Duodenal mucosa (tissue), 2 donors: ENCODE data around the gene ZHX3.

ENCODE experiments used
- H3K27ac ChIP-seq: one replicate; pipeline ENCODE4 v1.7.0; 2013; ENCODE audit warnings: low read depth, low read length
- H3K27me3 ChIP-seq, 2 donors: one replicate each; pipeline ENCODE4 v1.7.0; 2013; ENCODE audit warnings: low read length in 2 of 2, control low read depth in 1 of 2; ENCODE audit not compliant: insufficient read depth in 2 of 2, control insufficient read depth in 1 of 2
- H3K36me3 ChIP-seq, 2 donors: one replicate each; pipeline ENCODE4 v1.7.0; 2013; ENCODE audit warnings: low read length in 2 of 2, control low read depth in 1 of 2; ENCODE audit not compliant: insufficient read depth in 2 of 2, control insufficient read depth in 1 of 2
- H3K4me1 ChIP-seq, 2 donors: one replicate each; pipeline ENCODE4 v1.7.0; 2013; ENCODE audit warnings: low read length in 2 of 2, control low read depth in 1 of 2; ENCODE audit not compliant: insufficient read depth in 2 of 2, control insufficient read depth in 1 of 2
- H3K4me3 ChIP-seq, 2 donors: one replicate each; pipeline ENCODE4 v1.7.0; 2013; ENCODE audit warnings: low read length in 2 of 2, low read depth in 1 of 2
- H3K9ac ChIP-seq, 2 donors: one replicate each; pipeline ENCODE4 v1.7.0; 2013; ENCODE audit warnings: low read length in 2 of 2, low read depth in 1 of 2
- H3K9me3 ChIP-seq, 2 donors: one replicate each; pipeline ENCODE4 v1.7.0; 2013; ENCODE audit warnings: low read length in 2 of 2, control low read depth in 1 of 2; ENCODE audit not compliant: control insufficient read depth in 1 of 2

The ZHX3 gene

DNA sequence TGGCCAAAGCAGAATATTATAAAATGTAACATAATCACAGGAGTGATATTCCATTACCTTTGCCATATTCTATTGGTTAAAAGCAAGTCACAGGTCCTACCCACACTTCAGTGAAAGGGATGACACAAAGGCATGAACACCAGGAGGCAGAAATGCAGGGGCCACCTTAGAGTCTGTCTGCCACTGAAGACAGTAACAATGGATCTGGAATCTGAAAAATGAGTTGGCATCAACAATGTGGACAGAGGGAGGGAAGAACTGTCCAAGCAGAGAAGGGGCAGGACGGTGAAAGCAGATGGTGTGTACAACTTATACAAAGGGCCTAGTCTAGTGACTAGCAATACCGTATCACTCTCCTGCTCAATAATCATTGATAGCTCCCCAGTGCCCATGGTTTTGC lies 16.5 kb upstream of the ZHX3 start:
- no peak overlapping the region for H3K27ac ChIP-seq
- no peaks in the 10 kb centered on the region for H3K9me3 ChIP-seq
- no peak overlapping the region for H3K4me3 ChIP-seq
- no peaks in the 10 kb centered on the region for H3K27me3 ChIP-seq
- peaks cover 3 to 8% of the 10 kb centered on the region in 2 donors for H3K4me1 ChIP-seq
- H3K9ac ChIP-seq, result no peak overlapping the region
- no peaks in the 10 kb centered on the region for H3K36me3 ChIP-seq

- Histone ChIP-seq H3K36me3 (no peaks in the 10 kb centered on the region), H3K27me3 (no peaks in the 10 kb centered on the region), H3K9me3 (no peaks in the 10 kb centered on the region), H3K4me3 (no peak overlapping the region), H3K9ac (no peak overlapping the region), H3K4me1 (peaks cover 6 to 8% of the 10 kb centered on the region in 2 donors), H3K27ac (no peak overlapping the region)
Measured at GRCh38 chr20:41331731-41332130, 14.2 kb upstream of the ZHX3 start.

DNA sequence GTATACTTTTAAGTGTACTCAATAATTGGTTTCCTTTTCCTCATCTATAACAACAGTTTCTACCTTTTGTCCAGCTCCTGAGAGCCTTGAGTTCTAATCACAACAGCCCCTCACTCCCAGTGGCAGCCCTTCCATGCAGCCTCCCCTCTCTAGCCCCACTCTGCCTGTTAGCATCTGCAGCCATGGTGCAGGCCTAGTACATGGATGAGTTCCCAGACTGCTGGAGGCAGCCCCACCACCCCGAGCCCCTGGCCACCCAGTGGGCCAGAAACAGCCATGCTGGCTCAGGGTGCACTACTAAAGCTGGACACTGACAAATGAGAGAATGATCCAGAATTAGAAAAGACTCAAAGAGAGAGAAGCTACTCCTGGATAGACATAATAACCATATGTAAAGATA lies 13.4 kb upstream of the ZHX3 start:
- Histone ChIP-seq H3K9me3 (no peaks in the 10 kb centered on the region), H3K27ac (no peak overlapping the region), H3K27me3 (no peaks in the 10 kb centered on the region), H3K4me3 (no peak overlapping the region), H3K36me3 (no peaks in the 10 kb centered on the region), H3K4me1 (peaks cover 6 to 8% of the 10 kb centered on the region in 2 donors), H3K9ac (no peak overlapping the region)

DNA sequence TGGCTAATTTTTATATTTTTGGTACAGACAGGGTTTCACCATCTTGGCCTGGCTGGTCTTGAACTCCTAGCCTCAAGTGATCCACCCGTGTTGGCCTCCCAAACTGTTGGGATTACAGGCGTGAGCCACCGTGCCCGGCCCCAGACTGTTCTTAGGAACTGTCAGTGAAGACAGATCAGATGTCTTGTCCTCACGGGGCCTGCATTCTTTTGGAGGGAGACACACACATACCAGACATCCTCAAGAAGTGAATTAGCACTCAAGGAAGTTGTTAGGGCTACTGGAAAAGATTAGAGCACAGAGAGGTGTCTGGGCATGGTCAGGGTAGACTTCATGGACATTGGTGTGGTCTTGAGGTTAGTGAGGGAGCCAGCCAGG lies 12.8 kb upstream of the ZHX3 start:
- no peak overlapping the region for H3K27ac ChIP-seq
- peaks cover 6 to 8% of the 10 kb centered on the region in 2 donors for H3K4me1 ChIP-seq
- H3K36me3 ChIP-seq, result no peaks in the 10 kb centered on the region
- H3K4me3 ChIP-seq, result no peak overlapping the region
- H3K9ac ChIP-seq, result no peak overlapping the region
- no peaks in the 10 kb centered on the region for H3K27me3 ChIP-seq
- no peaks in the 10 kb centered on the region for H3K9me3 ChIP-seq

DNA sequence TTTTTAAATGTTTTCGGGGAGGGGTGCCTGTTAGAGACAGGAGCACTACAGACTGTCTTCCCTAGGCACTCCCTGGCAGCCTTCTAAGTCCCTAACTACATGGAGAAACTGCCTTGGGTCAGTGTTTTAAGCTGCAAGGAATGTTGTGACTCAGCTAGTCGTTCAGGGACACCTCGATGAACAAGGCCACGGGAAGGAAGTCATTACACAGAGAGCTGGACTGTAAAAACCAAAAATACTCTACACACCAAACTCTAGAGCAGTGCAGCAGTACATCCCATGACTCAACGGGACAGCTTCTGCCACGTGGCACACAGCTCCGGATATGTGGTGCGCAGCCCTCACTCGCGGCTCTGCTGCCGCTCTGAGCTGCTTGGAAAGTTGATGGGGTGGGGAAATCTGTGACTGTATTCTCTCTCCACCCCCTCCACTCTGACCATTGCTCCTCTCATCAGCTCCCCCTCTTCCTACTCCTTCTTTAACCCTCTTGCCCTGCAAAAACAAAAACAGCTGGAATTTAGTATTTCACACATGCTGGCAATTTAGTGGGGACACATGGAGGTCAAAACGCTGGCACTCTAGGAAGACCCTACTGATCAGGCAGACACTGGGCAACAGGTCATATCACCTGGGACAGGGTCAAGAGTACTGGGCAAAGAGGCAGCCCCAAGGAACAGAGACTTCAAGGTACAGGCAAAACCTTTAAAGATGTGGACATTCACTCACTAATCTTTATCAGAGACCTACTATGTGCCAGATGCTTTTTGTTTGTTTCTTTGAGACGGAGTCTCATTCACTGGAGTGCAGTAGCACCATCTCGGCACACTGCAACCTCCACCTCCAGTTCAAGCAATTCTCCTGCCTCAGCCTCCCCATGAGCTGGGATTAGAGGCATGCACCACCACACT lies 12.2 kb upstream of the ZHX3 start:
- no peaks in the 10 kb centered on the region for H3K36me3 ChIP-seq
- peak overlapping the region; percentile 4 for H3K27ac ChIP-seq
- peaks cover 6 to 8% of the 10 kb centered on the region in 2 donors for H3K4me1 ChIP-seq
- peak overlapping the region in 1 of 2 donors; percentile 18 for H3K4me3 ChIP-seq
- H3K9ac ChIP-seq, result no peak overlapping the region
- no peaks in the 10 kb centered on the region for H3K9me3 ChIP-seq
- no peaks in the 10 kb centered on the region for H3K27me3 ChIP-seq

DNA sequence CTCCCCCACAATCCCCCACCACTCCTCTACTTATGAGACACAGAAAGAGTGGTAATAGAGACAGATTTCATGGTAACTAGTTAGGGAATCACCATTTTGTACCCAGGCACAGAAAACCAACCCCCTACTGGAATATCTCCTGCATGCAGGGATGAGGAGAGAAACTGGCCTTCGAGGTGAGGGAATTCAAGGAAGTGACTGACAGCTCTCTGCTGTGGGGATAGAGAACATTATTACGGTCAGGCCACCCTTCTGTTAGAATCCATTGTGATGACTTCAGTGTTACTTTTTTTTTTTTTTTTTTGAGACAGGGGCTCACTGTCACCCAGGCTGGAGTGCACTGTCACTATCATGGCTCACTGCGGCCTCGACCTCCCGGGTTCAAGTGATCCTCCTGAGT lies 9.6 kb upstream of the ZHX3 start:
- Histone ChIP-seq H3K4me3 (no peak overlapping the region), H3K36me3 (no peaks in the 10 kb centered on the region), H3K27me3 (no peaks in the 10 kb centered on the region), H3K9ac (no peak overlapping the region), H3K9me3 (no peaks in the 10 kb centered on the region), H3K4me1 (peaks cover 6 to 8% of the 10 kb centered on the region in 2 donors), H3K27ac (no peak overlapping the region)

DNA sequence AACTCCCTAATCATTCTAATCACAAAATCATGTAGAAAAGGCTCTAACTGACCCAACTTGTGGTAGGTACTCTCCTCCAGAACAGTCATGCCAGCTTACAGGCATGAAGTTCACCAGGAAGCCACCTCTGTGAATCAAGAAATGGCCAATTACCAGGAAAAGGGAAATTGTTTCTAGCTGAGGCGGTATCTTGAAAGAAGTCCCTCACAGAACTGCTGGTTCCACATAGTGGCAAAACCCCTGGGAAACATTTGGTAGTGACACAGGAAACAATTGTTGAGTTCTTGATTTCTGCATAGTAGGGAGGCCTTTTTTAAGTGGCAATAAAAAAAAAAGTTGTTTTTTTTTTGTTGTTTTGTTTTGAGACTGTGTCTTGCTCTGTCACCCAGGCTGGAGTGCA lies 3.4 kb upstream of the ZHX3 start:
- Histone ChIP-seq H3K36me3 (no peaks in the 10 kb centered on the region), H3K27me3 (no peaks in the 10 kb centered on the region), H3K27ac (no peak overlapping the region), H3K4me1 (peaks cover 13 to 25% of the 10 kb centered on the region in 2 donors), H3K9me3 (no peaks in the 10 kb centered on the region), H3K9ac (no peak overlapping the region), H3K4me3 (no peak overlapping the region)

GRCh38 chr20:41320441-41320840 lies 2.9 kb upstream of the ZHX3 start:
- no peaks in the 10 kb centered on the region for H3K36me3 ChIP-seq
- H3K4me3 ChIP-seq, result no peak overlapping the region
- H3K9me3 ChIP-seq, result no peaks in the 10 kb centered on the region
- peaks cover 15 to 26% of the 10 kb centered on the region in 2 donors for H3K4me1 ChIP-seq
- no peak overlapping the region for H3K9ac ChIP-seq
- no peaks in the 10 kb centered on the region for H3K27me3 ChIP-seq
- H3K27ac ChIP-seq, result no peak overlapping the region

DNA sequence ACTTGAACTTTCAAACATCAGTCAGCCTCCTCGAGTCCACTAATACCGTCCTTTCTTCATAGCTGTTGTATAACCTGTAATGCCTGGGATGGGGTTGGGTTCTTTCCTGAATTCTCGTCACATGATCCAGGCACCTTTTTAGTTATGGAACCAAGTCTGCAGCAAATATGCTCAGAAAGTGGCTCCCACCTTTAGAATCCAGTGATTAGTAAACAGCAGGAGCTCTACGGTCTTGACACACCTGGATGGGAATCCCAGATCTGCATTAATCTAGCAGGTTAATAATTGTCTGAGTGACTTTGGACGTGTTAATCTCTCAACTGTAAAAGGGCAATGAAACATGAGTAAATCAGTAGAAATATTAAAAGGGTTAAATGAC lies 729 bp upstream of the ZHX3 start:
- H3K27ac ChIP-seq, result peak overlapping the region; percentile 84
- H3K9ac ChIP-seq, result peak overlapping the region; percentile 48 to 56
- peaks cover 15 to 26% of the 10 kb centered on the region in 2 donors for H3K4me1 ChIP-seq
- H3K36me3 ChIP-seq, result no peaks in the 10 kb centered on the region
- peak overlapping the region; percentile 72 to 88 for H3K4me3 ChIP-seq
- H3K9me3 ChIP-seq, result no peaks in the 10 kb centered on the region
- H3K27me3 ChIP-seq, result no peaks in the 10 kb centered on the region

- peak overlapping the region; percentile 78 to 83 for H3K9ac ChIP-seq
Measured at GRCh38 chr20:41316602-41317545, 657 bp downstream of the ZHX3 start.

More at GRCh38 chr20:41316602-41317545, 657 bp downstream of the ZHX3 start:
- Histone ChIP-seq H3K27me3 (no peaks in the 10 kb centered on the region), H3K4me3 (peak overlapping the region; percentile 74 to 88), H3K4me1 (peaks cover 12 to 26% of the 10 kb centered on the region in 2 donors), H3K27ac (peak overlapping the region; percentile 76), H3K9me3 (no peaks in the 10 kb centered on the region), H3K36me3 (no peaks in the 10 kb centered on the region)
